ENCODE results near the gene KNDC1.

DNA sequence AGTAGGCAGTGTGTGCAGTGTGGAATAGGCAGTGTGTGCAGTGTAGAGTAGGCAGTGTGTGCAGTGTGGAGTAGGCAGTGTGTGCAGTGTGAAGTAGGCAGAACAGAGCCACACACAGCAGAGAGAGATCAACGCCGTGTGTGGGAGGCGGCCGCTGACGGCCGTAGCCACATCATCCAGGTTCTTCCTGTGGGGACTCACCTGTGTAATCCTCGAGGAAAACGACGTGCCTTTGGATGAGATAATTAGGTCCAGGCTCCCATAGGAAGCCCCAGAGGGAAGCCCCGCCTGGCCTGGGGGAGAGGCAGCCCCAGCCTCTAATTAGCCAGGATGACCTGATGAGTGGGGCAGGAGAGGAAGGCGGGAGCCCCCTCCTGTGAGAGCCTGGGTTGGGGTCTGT is 25.4 kb downstream of the KNDC1 start:
- TF ChIP-seq GATA2 (IDR thresholded peaks at IDR 0.05; ENCODE audit: low read depth, low read length) (no peak), GATA3 (IDR thresholded peaks at IDR 0.05; ENCODE audit: low read depth, low read length) (no peak)

Data from SH-SY5Y (cell line).